KG1 (cell line): ENCODE data around the gene MYO9B.

Experiments used
- DNase-seq: peaks from one replicate; lab custom pipeline; 2025; lab: John Stamatoyannopoulos, UW

The MYO9B gene

DNA sequence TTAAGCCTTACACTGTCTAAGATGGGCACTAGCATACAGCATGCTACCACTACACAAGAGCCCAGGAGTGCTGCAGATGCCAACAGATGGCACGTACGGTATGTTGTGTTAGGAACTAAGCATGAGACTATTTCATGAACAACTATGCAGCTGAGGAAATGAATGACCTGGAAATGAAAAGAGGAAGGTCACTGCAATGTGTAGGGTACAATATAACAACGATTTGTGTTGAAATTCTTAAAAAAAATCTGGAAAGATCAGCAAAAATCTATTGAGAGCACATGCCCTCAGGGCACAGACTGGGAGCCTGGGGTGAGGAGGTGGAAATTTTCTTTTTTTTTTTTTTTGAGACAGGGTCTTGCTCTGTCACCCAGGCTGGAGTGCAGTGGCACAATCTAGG, 14.8 kb upstream of the MYO9B start:
- no peak for DNase-seq

GRCh38 chr19:17061205-17061604, 14.4 kb upstream of the MYO9B start:
- DNase-seq, result no peak

GRCh38 chr19:17061691-17062090, 13.9 kb upstream of the MYO9B start:
- DNase-seq, result no peak

DNA sequence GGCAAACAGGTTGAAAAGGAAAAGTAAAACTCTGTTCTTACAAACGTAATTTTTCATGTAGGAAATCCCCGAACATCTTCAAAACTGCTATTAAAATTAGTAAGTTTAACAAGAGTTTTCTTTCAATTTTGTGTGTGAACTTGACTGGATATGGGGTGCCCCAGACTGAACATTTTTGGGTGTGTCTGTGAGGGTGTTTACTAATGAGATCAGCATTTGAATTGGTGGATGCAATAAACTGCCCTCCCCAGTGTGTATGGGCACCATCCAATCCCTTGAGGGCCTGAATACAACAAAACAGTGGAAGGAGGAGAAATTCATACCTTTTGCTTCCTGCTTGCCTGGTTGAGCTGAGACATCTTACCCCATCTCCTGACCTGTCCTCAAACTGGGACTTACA, 12.1 kb upstream of the MYO9B start:
- DNase-seq, result no peak

- DNase-seq, result no peak
Measured at GRCh38 chr19:17069193-17069592, 6.4 kb upstream of the MYO9B start.

DNA sequence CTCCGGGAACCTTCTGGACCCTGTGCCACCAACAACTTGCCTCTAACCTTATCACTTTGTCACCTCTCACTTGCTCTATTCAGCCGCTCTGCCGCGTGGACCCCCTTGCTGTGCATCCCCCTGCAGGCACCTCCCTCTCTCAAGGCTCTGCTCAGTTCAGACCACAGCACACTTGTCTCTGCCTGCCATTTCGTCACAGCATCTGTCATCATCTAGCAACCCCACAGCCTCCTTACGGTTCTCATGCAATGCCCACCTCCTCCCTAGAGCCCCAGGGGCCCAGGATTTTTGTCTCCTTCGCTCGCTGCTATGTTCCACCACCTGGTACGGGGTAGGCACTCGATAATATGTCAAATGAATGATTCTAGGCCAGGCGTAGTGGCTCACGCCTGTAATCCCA, 5.2 kb upstream of the MYO9B start:
- no peak for DNase-seq

GRCh38 chr19:17070912-17071311, 4.7 kb upstream of the MYO9B start:
- no peak for DNase-seq

DNA sequence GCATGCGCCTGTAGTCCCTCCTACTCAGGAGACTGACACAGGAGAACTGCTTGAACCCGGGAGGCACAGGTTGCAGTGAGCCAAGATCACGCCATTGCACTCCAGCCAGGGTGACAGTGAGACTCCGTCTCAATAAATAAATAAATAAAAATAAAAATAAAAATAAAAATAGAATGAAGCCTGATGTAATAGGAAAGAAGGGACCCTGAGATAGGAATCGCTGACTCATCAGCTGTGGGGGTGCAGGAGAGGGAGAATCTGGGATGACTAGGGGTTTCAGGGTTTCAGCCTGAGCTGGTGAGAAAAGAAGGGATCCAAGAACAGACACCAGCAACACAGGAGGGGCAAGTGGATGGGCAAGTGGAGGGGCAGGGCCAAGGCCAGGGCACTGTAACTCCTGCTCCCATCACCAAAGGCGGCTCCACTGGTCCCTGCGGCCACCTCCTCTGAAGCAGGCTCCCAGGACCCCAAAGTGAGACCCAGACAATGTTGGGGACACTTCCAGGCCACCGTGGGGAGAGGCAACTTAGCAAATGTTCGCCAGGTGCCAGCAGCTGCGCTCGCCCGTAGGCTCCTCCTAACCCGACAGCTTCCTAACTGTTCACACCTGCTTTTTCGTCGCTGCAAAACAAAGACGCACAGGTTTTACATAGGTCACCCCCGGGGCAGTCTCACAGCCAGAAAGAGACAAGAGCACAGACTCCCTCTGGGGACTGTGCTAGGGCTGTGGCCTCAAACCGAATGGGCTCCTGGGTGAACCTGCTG, 1.5 kb upstream of the MYO9B start:
- no peak for DNase-seq

DNA sequence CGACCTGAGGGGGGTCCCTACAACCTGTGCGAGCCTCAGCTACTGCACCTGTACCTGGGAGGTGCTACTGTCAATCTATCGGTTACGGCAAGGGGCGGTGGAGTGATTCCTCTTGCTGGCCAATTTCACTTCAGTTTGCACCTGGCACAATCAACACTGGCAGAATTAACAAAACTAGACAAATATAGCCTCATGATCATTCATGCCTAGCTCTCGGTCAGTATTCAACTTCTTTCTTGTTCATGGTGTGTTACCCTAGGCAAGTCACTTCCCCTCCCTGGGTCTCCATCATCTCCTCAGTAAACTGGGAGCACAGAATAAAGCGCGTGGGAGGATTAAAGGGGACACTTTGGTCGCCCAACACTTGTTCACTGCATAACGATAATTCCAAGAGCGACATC, 943 bp upstream of the MYO9B start:
- DNase-seq, result no peak

- peak; percentile 24 for DNase-seq
Measured at GRCh38 chr19:17075864-17076542, 426 bp downstream of the MYO9B start.

DNA sequence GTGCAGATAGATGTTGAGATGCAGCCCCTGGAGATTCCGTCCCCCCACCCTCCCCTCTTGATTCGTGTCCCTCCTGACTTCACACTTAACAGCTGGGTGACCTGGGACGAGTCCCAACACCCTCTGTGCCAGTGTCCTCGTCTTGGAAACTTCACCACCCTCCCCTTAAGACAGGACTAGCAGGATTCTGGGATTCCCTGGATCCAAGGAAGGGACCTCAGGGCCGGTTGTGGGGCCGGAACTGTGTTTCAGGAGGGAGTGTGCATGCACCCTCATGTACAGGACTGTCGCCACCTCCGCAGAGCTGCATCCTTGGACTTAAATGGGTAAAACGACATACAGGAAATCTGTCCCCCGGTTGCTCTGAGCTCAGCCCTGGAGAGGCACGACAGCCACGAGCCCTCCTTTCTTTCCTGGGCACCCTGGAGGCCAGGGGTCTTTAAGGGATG, 990 bp downstream of the MYO9B start:
- DNase-seq, result no peak

GRCh38 chr19:17077447-17078028, 2.0 kb downstream of the MYO9B start:
- DNase-seq, result no peak

DNA sequence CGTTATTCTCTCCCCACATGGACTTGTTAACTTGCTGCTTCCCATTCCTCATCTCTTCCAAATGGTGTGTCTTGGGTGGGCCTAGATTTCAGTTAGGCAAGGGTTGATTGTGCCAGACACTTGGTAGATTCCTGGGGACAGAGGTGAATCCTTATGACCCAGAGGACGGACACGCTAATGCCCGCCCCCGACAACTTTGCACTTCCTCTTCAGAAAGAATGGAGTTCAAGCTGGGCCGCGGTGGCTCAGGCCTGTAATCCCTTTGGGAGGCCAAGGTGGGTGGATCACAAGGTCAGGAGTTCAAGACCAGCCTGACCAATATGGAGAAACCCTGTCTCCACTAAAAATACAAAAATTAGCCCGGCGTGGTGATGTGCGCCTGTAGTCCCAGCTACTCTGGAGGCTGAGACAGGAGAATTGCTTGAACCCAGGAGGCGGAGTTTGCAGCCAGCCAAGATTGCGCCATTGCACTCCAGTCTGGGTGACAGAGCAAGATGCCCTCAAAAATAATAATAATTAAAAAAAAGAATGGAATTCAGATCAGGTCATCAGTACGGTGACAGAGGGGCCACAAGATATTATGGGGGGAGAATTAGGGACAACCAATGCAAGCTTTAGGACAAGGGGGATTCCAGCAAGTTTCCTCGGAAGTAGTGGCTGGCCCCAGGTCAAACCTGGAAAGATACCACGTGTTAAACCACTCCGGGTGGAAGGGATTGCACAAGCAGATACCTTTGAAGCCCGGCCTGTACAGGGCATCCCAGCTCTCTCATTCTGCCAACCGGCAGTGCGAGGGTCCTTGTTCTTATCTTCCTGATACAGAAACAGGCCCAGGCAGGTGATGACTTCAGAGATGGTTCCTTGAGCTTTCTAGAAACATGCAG, 2.7 kb downstream of the MYO9B start:
- no peak for DNase-seq

DNA sequence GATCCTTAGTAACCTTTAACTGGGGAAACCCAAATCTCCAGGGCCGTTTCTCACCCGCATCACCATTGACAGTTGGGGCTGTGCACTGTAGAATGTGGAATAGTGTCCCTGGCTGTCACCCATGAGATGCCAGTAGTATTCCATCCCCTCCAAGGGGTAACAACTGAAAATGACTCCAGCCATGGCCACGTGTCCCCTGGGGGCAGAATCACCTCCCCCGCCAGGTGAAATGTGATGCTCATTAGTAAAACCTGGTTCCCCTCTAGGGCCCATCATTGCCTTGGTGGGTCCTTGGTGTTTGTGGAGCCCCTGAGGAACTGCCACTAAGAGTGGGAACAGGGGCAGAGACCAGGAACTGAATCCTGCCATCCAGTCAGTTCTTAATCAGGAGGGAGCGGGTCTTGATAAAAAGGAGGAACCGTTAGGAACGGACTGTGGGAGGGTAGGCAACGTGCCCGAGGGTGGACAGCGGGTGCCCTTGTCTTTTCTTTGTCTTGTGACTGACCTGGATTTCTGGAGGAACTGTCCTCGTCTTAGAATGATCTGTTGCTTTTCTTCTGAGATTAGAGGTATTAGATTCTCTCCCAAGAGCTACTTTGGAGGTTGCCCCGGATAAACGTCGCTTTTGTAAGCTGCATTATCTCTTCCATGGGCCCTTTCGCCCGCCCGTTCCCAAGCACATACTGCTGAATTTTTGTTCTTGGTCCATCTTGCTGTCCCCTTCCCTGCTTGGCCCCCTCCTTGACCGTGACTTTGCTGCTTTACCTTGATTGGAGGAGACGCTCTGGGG, 3.5 kb downstream of the MYO9B start:
- DNase-seq, result no peak

GRCh38 chr19:17079710-17080439, 4.3 kb downstream of the MYO9B start:
- DNase-seq, result no peak

DNA sequence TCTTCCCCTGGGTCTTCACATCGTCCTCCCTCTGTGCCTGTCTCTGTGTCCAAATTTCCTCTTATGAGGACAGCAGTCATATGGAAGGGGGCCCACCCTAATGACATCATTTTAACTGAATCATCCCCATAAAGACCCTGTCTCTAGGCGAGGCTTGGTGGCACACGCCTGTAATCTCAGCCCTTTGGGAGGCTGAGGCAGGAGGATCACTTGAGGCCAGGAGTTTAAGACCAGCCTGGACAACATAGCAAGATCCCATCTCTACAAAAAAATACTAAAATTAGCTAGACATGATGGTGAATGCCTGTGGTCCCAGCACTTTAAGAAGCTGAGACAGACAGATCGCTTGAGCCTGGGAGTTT, 4.8 kb downstream of the MYO9B start:
- DNase-seq, result no peak

- no peak for DNase-seq
Measured at GRCh38 chr19:17081672-17082630, 6.4 kb downstream of the MYO9B start.

- no peak for DNase-seq
Measured at GRCh38 chr19:17086120-17086519, 10.5 kb downstream of the MYO9B start.

- DNase-seq, result no peak
Measured at GRCh38 chr19:17086834-17087233, 11.3 kb downstream of the MYO9B start.

DNA sequence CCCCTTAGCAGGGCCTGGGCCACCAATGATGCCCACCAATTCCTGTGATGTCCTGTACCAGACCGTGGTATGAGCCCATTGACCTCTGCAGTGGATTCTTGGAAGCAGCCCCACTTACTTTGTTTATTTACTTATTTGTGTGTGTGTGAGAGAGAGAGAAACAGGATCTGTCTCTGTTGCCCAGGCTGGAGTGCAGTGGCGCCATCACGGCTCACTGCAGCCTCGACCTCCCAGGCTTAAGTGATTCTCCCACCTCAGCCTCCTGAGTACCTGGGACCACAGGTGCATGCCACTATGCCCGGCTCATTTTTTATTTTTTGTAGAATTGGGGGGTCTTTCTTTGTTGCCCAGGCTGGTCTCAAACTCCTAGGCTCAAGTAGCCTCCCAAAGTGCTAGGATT, 13.0 kb downstream of the MYO9B start:
- DNase-seq, result no peak
